Coronary artery (tissue), 2 donors: Measurements from ENCODE around the gene MFSD8.
"Not testable (repeated sequence)": the region's sequence is repeated elsewhere in the genome, so short reads cannot be mapped to it uniquely, and the experiment has no call there.

Experiments used
- DNase-seq: peaks from one replicate; pipeline ENCODE4 v3.0.0-alpha.2; 2017; ENCODE audit warnings: low spot score
- H3K27ac ChIP-seq, 2 donors: fragments of 200-600 bp; sonication (generic); one replicate each; pipeline ENCODE4 v1.5.1; 2016 to 2019
- H3K4me3 ChIP-seq: fragments of 200-600 bp; sonication (generic); 2 replicates; pipeline ENCODE4 v1.5.1; 2016; ENCODE audit warnings: mild to moderate bottlenecking, moderate library complexity
- CTCF ChIP-seq: fragments of 200-600 bp; sonication (generic); IDR thresholded peaks from one replicate; pipeline ENCODE4 v1.5.1; 2019; ENCODE audit warnings: antibody characterized with exemption

Gene MFSD8

GRCh38 chr4:127965062-127965802 is at the start of gene MFSD8, which contains the start of gene ABHD18:
TSS of gene MFSD8 (minus strand) at chr4:127965173. CDS start at chr4:127965133, 40 bp downstream.
TSS of gene ABHD18 (plus strand) at chr4:127965406. CDS start at chr4:127982956, 17,550 bp downstream.
- TF ChIP-seq CTCF, result peak; percentile 39
- Histone ChIP-seq H3K27ac (peak within 1 kb of the TSS; percentile 97 to 98), H3K4me3 (peak within 1 kb of the TSS; percentile 96)
- DNase-seq, result peak; percentile 99

DNA sequence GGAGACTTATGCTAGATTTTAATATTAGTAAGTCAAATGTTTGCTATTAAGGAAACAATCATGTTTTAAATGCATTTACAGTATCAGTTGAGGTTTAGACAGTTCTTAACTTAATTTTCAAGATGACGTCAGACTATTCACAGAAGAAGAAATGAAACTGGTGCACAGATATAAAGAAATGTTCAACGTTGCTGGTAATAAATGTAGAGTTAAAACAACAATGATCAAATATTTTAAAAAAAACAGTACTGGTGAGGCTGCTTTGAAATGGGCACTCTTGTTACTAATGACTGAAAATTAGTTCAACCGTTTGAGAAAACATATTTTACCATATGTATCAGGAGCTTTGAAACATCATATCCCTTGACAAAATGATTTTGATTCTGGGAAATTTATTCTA is 44.5 kb upstream of the MFSD8 start:
- H3K4me3 ChIP-seq, result no peak overlapping the region
- DNase-seq, result no peak
- no peak overlapping the region for H3K27ac ChIP-seq
- no peak for TF ChIP-seq CTCF

DNA sequence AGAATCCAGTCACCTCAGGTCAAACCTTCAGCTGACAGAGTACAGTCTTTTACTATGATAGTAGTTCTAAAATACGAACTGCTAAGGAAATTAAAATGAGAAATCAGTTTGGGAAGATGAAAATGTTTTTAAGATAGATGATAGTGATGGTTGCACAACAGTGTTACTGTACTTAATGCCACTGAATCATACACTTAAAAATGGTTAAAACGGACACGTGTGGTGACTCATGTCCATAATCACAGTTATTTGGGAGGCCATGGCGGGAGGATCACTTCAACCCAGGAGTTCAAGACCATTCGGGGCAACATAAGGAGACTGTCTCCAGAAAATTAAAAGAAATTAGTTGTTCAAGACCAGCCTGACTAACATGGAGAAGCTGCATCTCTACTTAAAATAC is 41.6 kb upstream of the MFSD8 start:
- TF ChIP-seq CTCF, result no peak
- DNase-seq, result no peak
- Histone ChIP-seq H3K27ac (no peak overlapping the region), H3K4me3 (no peak overlapping the region)

GRCh38 chr4:127997534-127998388 is 32.8 kb upstream of the MFSD8 start:
- no peak for DNase-seq
- no peak overlapping the region for H3K27ac ChIP-seq
- no peak for TF ChIP-seq CTCF
- no peak overlapping the region for H3K4me3 ChIP-seq

GRCh38 chr4:127996521-127996920 is 31.5 kb upstream of the MFSD8 start:
- H3K4me3 ChIP-seq, H3K27ac ChIP-seq, DNase-seq: not testable (repeated sequence)

DNA sequence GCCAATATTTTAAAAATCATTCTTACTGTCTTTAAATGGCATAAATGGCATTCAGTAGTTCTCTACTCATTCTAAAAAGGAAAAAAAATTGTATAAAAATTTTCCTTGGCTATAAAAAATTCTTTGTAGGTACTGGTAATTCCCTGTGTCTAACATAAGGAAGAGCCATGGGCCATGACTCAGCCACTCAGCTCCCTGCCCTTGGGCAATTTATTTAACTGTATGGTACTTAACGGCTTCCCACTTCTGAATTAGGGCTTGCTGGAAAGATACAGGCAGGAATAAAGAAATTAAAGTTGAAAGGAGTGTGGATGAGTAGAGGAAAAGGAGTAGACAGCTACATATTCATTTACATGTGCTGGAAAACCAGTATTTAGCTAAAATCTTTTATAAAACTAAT is 30.8 kb upstream of the MFSD8 start:
- H3K27ac ChIP-seq, result no peak overlapping the region
- H3K4me3 ChIP-seq, result no peak overlapping the region
- DNase-seq, result no peak
- TF ChIP-seq CTCF, result no peak

DNA sequence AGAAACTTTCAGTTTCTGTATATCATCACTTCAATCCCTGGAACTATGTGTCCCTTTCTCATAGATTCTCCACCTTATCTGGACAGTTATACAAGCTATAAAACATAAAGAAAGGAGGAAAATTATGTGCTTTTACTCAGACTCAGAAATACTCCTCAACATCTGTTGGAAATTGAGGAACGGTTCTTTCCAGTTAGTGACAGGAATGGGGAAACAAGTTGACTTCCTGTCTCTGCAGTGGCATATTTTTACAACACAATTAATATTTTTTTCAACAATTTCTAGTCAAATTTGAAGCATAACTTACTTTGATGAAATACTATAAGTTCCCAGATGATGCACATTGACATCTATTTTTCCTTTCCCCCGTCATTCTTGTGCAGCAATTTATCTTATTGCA is 28.2 kb upstream of the MFSD8 start:
- no peak for TF ChIP-seq CTCF
- DNase-seq, result no peak
- Histone ChIP-seq H3K4me3 (no peak overlapping the region), H3K27ac (no peak overlapping the region)
